NT2/D1 (cell line): ENCODE data around the gene RNF152.

ENCODE experiments used
- DNase-seq: peaks from one replicate; pipeline ENCODE4 v3.0.0-alpha.2; 2011; ENCODE audit warnings: low read depth, low spot score
- H3K27me3 ChIP-seq: 2 replicates; pipeline ENCODE4 v1.6.0; 2011; ENCODE audit warnings: mild to moderate bottlenecking; ENCODE audit not compliant: insufficient read length, insufficient read depth
- H3K36me3 ChIP-seq: 2 replicates; pipeline ENCODE4 v1.6.1; 2011; ENCODE audit warnings: mild to moderate bottlenecking, low read length, mixed read lengths; ENCODE audit not compliant: insufficient read depth, insufficient read length
- H3K4me1 ChIP-seq: 2 replicates; pipeline ENCODE4 v1.5.1; 2011; ENCODE audit not compliant: insufficient read depth, insufficient read length
- H3K4me3 ChIP-seq: 2 replicates; pipeline ENCODE4 v1.5.1; 2011; ENCODE audit warnings: low read depth; ENCODE audit not compliant: insufficient read length
- H3K9ac ChIP-seq: 2 replicates; pipeline ENCODE4 v1.6.0; 2011; ENCODE audit warnings: low read depth; ENCODE audit not compliant: insufficient read length
- H3K9me3 ChIP-seq: 2 replicates; pipeline ENCODE4 v1.5.1; 2011; ENCODE audit warnings: mild to moderate bottlenecking, low read length; ENCODE audit not compliant: insufficient read depth
- SUZ12 ChIP-seq: IDR thresholded peaks from 2 replicates; pipeline ENCODE4 v1.6.1; 2011; ENCODE audit not compliant: insufficient read length, insufficient read depth; ENCODE audit errors: extremely low read depth
- YY1 ChIP-seq: IDR thresholded peaks from 2 replicates; pipeline ENCODE4 v1.6.1; 2011; ENCODE audit not compliant: insufficient read length, insufficient read depth
- ZNF274 ChIP-seq: IDR thresholded peaks from 2 replicates; pipeline ENCODE4 v1.6.1; 2011; ENCODE audit warnings: mild to moderate bottlenecking, low read depth, low read length

The RNF152 gene

GRCh38 chr18:61869636-61870035, 23.2 kb downstream of the RNF152 start:
- TF ChIP-seq ZNF274: no peak
- no peak for TF ChIP-seq YY1
- no peak for TF ChIP-seq SUZ12
- Histone ChIP-seq H3K4me1 (no peaks in the 10 kb centered on the region), H3K9me3 (no peaks in the 10 kb centered on the region), H3K9ac (no peak overlapping the region), H3K4me3 (no peak overlapping the region), H3K36me3 (no peaks in the 10 kb centered on the region), H3K27me3 (no peaks in the 10 kb centered on the region)
- no peak for DNase-seq

GRCh38 chr18:61865466-61866175, 27.2 kb downstream of the RNF152 start:
- H3K4me1 ChIP-seq: no peaks in the 10 kb centered on the region
- TF ChIP-seq YY1: no peak
- no peak for TF ChIP-seq SUZ12
- TF ChIP-seq ZNF274: no peak
- no peak overlapping the region for H3K4me3 ChIP-seq
- H3K36me3 ChIP-seq: no peaks in the 10 kb centered on the region
- no peak overlapping the region for H3K9ac ChIP-seq
- no peak for DNase-seq
- no peaks in the 10 kb centered on the region for H3K27me3 ChIP-seq
- no peaks in the 10 kb centered on the region for H3K9me3 ChIP-seq

- no peak overlapping the region for H3K9ac ChIP-seq
- H3K27me3 ChIP-seq: no peaks in the 10 kb centered on the region
- H3K36me3 ChIP-seq: no peaks in the 10 kb centered on the region
- TF ChIP-seq YY1 (no peak), ZNF274 (no peak), SUZ12 (no peak)
- no peak overlapping the region for H3K4me3 ChIP-seq
- no peaks in the 10 kb centered on the region for H3K9me3 ChIP-seq
- DNase-seq: no peak
- no peaks in the 10 kb centered on the region for H3K4me1 ChIP-seq
Observed at GRCh38 chr18:61861372-61861771, 31.4 kb downstream of the RNF152 start.

- Histone ChIP-seq H3K36me3 (no peaks in the 10 kb centered on the region), H3K27me3 (no peaks in the 10 kb centered on the region), H3K9me3 (no peaks in the 10 kb centered on the region), H3K4me1 (no peaks in the 10 kb centered on the region), H3K4me3 (no peak overlapping the region), H3K9ac (no peak overlapping the region)
- DNase-seq: no peak
- no peak for TF ChIP-seq SUZ12
- no peak for TF ChIP-seq ZNF274
- no peak for TF ChIP-seq YY1
Observed at GRCh38 chr18:61860302-61860701, 32.5 kb downstream of the RNF152 start.

GRCh38 chr18:61859113-61859512, 33.7 kb downstream of the RNF152 start:
- Histone ChIP-seq H3K27me3 (no peaks in the 10 kb centered on the region), H3K36me3 (no peaks in the 10 kb centered on the region), H3K4me1 (no peaks in the 10 kb centered on the region), H3K9me3 (no peaks in the 10 kb centered on the region), H3K4me3 (no peak overlapping the region), H3K9ac (no peak overlapping the region)
- no peak for DNase-seq
- no peak for TF ChIP-seq YY1
- no peak for TF ChIP-seq SUZ12
- no peak for TF ChIP-seq ZNF274

- Histone ChIP-seq H3K4me3 (no peak overlapping the region), H3K36me3 (no peaks in the 10 kb centered on the region), H3K27me3 (no peaks in the 10 kb centered on the region), H3K4me1 (no peaks in the 10 kb centered on the region), H3K9ac (no peak overlapping the region), H3K9me3 (no peaks in the 10 kb centered on the region)
- no peak for TF ChIP-seq YY1
- TF ChIP-seq ZNF274: no peak
- TF ChIP-seq SUZ12: no peak
- DNase-seq: no peak
Observed at GRCh38 chr18:61856678-61857077, 36.1 kb downstream of the RNF152 start.

- H3K9ac ChIP-seq: no peak overlapping the region
- no peak overlapping the region for H3K4me3 ChIP-seq
- no peaks in the 10 kb centered on the region for H3K4me1 ChIP-seq
- TF ChIP-seq SUZ12 (no peak), ZNF274 (no peak), YY1 (no peak)
- DNase-seq: no peak
- H3K9me3 ChIP-seq: no peaks in the 10 kb centered on the region
- H3K27me3 ChIP-seq: no peaks in the 10 kb centered on the region
- no peaks in the 10 kb centered on the region for H3K36me3 ChIP-seq
Observed at GRCh38 chr18:61855449-61856378, 37.1 kb downstream of the RNF152 start.
